HG02642 (cell line): Measurements from ENCODE around the gene LRMDA.

Source experiments
- ATAC-seq: cut with Tn5 transposase; IDR thresholded peaks from one replicate; pipeline ENCODE4 v1.9.1; 2021; ENCODE audit warnings: mild to moderate bottlenecking; ENCODE audit not compliant: unreplicated experiment, poor library complexity

The LRMDA gene

DNA sequence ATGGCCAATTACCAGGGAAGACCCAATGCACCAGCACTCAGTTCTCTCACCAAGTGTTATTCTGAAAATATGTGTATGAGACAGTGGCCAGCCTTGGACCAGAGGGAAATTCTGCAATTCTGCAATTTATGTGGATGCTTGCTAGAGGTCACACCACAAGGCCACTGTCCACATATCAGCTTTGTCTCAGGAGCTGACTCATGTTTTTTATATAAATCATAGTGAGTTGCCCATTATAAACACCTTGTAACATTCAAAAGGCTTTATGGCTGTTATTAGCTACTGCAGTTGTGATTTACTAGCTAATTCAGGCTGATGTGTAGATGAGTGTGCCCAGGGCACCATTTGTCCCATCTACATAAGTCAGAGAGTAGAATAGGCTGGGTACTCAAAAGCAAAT lies 649.0 kb downstream of the LRMDA start:
- no peak for ATAC-seq

DNA sequence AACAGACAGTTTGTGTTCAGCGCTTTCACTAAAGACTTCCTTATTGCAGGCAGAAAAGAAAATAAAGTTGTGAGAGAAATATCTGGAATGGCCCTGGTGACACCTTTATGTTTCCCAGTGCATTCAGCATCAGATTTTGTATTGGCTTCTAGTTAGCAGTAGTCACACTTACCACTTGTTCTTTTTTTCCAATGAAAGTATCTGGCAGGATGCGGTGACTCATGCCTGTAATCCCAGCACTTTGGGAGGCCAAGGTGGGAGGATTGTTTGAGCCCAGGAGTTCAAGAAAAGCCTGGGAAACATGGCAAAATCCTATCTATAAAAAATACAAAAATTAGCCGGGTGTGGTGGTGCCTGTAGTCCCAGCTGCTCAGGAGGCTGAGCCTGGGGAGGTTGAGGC lies 649.6 kb downstream of the LRMDA start:
- no peak for ATAC-seq

DNA sequence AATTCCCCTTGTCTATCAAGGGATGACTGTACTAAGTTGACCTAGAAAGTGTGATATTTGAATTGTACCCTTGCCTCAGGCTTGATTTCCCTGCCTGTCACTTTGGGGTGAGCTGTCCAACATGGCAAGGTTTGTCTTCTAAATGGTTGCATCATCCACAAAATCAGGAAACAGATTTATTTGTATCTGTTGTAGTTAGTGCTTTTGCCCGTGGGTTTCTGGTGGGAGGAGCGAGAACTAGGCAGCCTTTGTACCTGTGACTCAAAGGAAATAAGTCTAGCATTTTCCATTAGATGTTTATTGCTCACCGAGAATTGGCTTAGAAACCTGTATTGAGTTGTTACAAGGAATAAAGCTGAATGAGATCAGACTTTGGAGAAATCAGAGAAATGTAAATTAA lies 650.8 kb downstream of the LRMDA start:
- ATAC-seq: no peak

DNA sequence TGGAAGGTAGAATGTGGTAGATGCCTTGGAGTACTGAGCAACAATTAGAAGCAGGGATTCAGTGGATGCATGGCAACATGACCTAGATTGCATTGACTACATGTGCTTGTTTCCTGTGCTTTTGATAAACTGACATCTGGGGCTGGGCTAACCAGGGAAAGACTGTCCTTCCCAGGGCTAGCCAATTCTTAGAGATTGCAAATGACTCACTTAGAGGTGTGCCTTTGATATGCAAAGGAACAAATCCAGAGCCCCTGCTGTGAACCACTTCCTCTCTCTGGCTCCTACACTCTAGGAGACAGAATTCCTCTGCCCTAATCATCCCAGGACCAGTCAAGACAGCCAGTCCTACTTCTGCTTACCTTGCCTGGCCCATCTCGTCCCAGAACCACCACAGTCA lies 651.5 kb downstream of the LRMDA start:
- ATAC-seq: no peak

DNA sequence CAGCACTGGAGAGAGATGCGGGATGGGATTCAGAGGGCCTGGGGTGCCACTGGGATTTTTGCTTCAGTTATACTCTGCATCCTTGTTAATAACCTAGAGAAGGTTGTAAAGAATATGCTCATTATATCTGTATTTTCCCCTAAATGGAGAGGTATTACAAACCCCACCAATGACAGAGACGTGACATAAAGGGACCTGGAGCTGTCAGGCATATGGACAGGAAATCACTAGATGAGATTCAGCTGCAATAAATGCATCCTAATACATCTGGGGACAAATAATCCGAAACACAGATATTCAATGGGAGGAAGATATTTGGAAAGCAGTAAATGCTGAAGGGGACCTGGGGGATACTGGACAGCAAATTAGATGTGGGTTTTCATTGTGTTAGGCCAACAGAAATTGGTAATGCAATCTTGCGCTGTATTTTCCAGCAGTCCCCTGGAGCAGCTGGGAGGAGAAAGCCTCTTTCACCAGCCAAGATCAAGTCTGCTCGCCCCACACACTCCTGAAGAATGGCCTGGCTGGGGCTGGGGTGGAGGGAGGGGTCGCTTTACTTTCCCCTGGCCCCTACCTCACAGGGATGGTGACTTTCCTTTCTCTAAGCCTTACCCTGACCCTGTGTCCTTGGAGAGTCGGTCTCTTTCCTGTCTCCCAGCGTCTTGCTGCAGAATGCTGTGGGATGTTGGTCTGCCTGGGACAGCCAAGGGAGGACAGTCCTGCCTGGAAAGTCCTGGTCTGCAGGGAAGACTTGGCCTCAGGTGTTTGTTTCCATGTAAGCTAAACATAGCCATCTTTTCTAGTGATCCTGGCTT lies 653.8 kb downstream of the LRMDA start:
- no peak for ATAC-seq

DNA sequence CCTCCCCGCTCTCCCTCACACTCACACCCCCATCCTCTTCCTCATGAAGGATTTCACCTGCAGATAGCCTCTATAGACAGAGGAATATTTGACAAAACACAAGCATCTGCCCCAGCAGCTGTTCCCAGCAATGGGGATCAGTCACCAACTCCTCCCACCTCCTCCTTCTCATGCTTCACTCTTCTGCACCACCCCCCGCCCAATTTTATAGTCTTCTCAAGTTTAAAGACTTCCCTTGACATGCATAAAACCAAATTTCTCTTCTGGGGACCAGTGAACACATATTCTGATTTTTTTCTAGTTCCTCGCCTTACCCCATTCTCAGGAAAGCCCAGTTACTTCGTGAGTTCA lies 654.4 kb downstream of the LRMDA start:
- ATAC-seq: no peak

DNA sequence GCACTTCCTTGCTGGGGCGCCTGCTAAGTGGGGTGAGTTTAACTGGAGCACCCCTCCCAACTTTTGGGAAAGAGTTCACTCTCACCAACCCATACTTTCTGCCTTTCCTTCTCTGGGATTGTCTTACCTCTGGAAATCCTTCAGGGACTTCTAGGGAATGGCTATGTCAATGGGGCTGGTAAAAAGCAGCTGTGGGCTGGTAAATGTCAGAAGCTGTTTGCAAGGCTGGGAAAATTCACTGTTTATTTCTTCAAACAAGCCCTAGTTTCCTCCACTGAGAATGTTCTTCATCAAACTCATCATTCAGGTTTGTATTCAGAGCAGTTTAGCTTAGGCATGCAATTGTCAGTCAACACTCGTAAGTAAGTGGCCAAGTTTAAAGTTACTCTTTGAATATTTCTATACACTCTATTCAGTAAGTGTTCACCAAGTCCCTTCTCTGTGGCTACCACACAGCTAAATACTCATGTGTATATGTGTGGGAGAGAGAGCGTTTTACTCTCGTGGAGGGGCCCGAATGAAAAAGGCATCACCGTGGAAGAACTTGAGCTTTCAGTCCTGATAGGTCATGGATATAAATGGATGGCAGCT lies 654.8 kb downstream of the LRMDA start:
- no peak for ATAC-seq

DNA sequence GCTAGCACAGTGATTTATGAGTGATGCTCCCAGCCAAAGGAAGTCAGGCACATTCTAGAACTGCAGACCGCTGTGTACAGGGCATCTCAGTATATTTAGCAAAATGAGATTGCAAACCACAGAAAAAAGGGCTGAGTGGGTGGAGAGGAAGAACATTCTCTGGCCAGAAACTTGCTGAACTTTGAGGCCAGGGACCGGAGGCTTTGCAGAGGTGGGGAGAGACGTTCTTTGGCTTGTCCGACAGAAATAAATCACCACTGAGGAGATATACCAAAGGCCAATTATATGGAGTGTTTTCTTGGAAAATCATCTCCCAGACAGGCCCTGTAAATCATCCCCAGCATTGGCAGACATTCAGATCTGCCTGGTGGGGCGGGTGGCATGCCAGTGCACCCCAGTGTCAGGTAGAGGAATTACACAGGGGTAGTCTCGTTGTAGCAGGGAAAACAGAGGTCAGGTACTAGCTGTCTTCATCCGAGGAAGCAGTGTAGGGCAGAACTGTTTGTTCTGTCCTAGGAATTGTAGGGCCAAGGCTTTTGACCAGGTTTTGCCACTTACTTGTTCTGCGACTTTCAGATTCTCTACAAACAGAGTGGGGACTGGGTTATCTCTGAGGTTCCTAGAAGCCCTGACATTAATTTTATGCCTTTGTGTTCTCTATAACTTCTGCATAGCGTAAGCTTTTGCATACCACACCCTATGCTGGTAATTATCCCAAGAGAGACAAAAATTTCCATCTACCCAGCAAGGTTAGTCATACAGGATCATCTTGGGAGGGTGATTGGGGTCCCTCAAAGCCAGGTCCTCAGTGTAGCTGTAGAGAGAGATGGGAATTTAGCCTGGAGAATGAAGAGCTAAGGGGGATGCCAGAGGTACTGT lies 655.6 kb downstream of the LRMDA start:
- ATAC-seq: no peak

DNA sequence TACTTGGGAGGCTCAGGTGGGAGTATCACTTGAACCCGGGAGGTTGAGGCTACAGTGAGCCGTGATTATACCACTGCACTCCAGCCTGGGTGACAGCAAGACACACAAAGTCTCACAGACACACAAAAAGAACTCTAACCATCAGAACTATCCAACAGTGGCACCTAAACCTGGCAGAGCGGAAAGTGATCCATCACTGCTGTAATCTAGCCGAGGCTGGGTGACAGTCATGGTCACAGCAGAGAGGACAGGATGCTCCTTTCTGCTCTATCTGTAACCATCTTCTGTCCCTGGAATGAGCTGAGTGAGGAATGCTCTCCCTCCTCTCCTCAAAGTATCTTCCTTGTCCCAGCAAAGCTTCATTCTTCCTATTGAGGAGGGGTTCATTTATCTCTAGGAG lies 656.6 kb downstream of the LRMDA start:
- no peak for ATAC-seq

DNA sequence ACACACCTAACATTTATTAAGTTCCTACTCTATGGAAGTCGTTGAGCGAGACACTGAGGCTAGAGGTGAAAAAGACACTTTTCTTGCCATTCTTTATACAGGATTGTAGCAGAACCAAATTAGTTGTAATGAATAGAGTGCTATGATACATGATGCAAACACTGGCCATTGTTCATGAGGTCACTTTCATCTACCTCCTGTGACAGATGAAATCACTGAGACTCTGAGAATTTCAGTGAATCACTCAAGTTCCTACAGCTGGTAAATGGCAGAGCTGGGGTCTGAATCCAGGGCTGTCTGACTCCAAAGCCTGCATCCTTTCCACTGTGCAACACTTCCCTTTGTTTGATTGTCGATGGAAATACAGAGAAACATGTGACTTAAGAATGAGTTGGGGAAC lies 657.6 kb downstream of the LRMDA start:
- ATAC-seq: no peak

DNA sequence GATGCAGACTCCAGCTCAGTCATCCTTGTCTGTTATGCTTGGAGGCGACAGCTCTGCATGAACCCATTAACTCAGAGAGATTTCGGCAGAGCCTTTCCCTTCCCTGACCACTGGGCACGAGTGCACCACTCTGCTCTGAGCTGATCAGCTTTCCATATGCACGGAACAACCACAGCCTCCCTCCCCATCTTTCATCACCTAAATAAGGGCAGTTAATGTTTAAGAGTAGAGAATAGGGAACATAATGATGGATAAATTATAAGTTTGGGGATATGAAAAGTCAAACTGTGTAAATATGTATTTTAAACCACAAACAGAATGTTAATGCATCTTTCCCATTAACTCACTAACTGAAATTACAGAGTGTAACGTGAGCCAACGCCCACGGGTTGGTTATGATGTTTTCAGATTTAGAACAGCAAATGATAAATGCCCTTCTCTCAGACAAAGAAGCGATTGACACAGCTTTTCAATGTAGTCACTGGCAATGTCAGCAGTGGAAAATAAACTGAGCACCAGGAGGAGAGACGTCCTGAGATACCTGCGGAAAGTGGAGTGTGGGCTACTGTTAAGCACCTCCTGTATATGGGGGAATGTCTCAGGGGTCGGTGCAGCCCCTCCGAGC lies 658.2 kb downstream of the LRMDA start:
- ATAC-seq: no peak

DNA sequence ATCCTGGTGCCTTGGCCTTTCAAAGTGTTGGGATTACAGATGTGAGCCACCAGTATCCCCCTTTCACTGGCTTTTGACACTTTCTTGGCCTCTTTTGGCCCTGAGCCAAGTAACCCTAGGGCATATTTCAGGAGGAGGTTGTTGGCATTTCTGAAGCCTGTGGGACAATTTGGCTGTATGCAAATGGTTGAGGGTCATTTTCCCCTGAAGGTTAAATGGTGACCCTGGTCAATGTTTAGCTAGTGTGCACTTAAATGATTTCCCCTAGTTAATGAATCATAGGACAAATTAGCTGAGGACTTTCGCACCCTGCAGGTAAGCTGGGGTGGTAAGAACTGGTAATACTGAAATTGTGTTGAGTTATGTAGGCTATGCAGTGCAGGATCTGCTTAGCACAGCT lies 660.5 kb downstream of the LRMDA start:
- ATAC-seq: no peak

DNA sequence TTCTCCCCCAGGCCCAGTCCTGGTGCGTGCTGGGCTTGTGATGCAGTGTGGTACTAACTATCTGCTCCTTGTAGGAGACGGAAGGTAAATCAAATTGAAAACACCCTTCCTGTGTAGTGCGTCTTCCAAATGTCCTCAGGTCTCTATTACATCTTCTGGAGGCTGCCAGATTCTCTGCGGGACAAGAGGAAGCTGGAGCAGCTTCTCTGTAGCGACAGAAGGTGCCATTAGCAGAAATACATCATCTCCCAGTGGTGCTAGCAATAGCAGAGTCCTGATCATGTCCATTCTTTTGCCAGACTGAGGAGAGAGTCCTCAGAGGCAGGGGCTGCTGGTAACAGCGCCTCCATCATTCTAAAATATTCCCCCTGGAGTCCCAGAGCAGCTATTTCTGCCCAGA lies 675.2 kb downstream of the LRMDA start:
- ATAC-seq: no peak

DNA sequence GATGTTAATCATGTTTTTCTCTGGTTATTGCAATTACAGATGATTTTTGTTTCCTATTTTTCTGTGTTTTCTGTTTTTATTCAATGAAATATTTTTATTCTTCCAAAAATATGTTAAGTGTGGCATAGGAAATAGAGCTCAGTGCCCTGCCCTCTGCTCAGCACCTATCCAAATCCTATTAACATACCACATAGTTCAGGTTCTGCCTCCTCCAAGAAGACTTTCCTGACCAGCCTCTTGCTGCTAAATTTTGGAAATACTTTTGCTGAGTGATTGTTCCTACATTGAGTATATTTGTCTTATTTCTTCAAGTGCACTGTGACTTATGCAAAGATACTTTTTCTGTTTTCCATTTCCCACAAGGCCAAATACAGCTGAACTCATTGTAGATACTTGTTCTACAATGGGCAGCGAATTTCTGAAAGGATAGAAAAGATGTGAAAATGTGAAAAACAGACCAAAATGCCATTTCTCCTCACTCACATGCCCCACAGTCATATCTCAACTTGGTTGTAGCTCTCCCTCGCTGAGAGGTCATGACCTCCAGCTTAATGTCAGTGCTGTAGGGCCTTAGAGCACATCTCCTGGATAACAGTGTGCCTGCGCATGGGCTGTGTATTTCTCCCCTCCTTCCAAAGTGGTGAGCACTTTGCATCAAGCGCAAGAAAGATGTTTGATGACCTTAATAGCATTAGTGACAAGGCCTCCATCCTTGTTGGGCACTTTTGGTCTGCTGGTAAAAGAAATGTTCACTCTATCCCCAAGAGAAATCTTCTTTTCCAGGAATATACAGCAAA lies 677.3 kb downstream of the LRMDA start:
- ATAC-seq: no peak

DNA sequence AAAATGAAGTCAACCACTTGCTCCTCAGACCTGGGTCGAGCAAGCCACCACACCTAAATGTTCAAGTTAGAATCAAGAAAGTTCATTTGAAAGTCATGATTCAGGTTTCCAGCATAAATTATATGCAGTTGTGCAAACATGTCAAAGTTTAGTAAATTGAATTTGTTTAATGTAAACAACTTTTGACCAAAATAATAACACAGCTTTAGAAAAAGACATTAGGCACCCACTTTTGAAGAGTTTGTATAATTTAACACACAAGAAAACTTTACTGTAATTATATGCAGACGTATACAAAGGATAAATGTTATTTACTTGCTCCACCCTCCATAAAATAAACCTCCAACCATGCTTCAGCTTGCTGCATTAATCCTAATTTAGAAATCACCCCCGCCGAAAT lies 680.0 kb downstream of the LRMDA start:
- no peak for ATAC-seq

DNA sequence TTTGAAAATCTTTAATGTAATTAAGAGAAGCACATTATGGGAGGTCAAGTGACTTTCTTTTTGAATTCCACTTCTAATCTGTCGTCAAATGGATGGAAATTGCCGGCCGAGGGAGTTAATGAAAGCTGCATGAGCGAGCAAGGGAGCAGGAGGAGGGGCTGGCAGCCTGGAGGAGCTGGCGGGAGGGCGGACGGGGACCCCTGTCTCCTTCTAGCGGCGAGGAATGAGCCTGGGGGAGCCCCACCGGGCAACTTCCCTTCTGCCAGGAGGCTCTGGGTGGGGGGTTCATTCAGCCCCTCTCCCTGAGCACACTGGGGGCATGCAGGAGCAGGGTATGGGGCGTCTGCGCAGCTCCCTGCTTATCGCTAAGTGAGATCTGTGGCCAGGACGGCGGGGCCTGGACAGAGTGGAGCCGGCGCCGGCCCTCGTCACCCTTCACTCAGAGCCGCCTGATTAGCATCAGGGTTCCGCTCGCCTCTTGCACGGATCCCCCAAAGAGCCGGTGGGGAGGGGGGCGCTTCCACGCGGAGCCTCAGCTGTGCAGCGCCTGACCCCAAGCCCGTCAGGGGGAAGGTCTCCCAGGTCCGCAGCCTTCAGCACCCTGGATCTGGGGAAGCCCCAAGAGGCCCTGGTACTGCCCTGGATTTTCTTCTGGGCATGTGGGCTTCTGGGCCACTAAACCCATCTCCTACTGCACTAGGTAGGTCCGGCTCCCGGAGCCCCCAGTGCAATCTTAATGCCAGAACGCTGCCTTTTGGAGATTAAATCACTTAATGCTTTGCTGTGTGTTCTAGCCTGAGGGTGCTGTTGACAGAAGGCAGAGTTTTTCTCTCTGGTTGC lies 680.8 kb downstream of the LRMDA start:
- ATAC-seq: no peak

DNA sequence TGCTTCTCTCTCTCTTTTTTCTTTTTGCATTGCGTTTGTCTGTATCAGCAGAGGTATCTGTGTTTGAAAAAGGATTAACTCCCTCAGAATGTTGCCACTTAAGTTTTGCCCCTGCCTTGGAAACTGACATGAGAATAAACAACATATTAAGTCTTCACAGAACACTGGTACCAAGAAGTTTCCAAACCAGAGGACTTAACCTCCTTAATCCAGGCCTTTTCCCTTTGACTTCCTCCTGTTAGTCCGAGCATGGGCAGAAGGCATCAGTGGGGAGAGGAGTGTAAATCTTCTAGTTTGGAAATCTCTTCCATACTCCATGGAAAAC lies 681.4 kb downstream of the LRMDA start:
- ATAC-seq: no peak

DNA sequence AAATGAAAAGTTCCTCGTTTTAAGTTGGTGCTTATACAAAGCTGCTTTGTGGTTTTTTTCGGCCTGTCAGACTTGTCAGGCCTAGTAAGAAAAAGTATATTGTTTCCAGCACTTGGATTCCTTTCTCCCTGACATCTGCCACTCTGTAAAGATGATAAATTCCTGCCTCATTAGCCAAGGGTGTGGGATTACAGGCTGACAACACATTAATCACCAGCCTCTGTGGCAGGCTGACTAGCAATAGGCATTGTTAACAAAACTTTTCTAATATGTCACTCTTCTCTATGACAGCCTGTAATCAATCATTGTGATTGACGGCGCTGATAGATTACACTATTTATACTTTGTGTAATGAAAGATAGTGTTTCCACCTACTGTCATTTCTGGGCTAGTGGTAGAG lies 682.5 kb downstream of the LRMDA start:
- no peak for ATAC-seq

DNA sequence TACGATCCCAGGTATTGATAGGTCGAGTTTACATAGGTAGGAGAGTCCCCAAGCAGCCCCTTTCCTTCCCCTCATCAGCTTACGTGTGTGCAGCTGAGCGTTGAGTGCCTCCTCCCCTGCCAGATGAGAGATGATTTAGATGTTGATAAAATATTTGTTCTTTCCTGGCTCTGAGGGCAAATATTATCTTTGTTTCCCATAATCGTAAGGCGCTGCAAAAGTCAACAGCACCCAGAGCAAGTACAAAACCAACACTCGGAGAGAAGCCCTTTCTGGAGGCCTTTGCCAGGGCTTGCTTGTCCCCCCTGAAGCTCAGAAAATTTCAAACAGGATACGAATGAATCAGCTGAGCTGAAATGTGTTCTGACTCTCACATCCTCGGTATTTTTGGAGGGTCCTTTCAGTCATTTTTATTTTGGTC lies 683.2 kb downstream of the LRMDA start:
- ATAC-seq: no peak

DNA sequence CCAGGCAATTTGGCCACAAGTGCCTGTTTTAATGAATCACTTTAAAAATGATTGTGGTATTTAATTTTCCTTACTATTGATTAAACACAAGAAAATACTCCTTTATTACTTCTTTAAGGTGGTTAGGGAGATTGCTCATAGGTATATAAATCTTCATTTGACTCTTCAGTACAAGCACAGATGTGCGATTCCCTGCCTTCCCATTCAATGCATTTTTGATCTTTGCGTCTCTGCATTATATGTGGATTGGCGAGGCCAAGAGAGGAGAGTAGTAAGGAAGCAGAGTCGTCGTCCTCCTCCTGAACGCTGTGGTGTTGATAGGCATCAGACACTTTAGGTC lies 683.7 kb downstream of the LRMDA start:
- no peak for ATAC-seq
